SK-N-SH treated with all-trans-retinoic acid at 6 μM for 48 hours (cell line): Measurements from ENCODE around the gene TANC1.

ENCODE experiments used
- ATAC-seq: fragments of 200-7000 bp; cut with Tn5 transposase; 3 replicates; pipeline ENCODE4 v1.9.1; 2020; ENCODE audit warnings: mild to moderate bottlenecking, moderate library complexity
- BACH2 ChIP-seq: fragments of 250-450 bp; sonication (Bioruptor Pico); IDR thresholded peaks from 2 replicates; pipeline ENCODE4 v1.9.0; 2021; ENCODE audit warnings: mild to moderate bottlenecking, borderline replicate concordance
- CSDC2 ChIP-seq: fragments of 250-450 bp; sonication (Bioruptor Pico); IDR thresholded peaks from 2 replicates; pipeline ENCODE4 v1.5.0; 2020; ENCODE audit warnings: mild to moderate bottlenecking, moderate library complexity
- ESRRG ChIP-seq: fragments of 250-450 bp; sonication (Bioruptor Pico); IDR thresholded peaks from 2 replicates; pipeline ENCODE4 v1.6.1; 2021; ENCODE audit warnings: mild to moderate bottlenecking
- GLIS3 ChIP-seq: fragments of 250-450 bp; sonication (Bioruptor Pico); IDR thresholded peaks from 2 replicates; pipeline ENCODE4 v1.5.0; 2020; ENCODE audit warnings: mild to moderate bottlenecking, moderate library complexity
- PPARA ChIP-seq: fragments of 250-450 bp; sonication (Bioruptor Pico); IDR thresholded peaks from 2 replicates; pipeline ENCODE4 v1.5.0; 2020; ENCODE audit warnings: mild to moderate bottlenecking, borderline replicate concordance
- RARB ChIP-seq: fragments of 250-450 bp; sonication (Bioruptor Pico); IDR thresholded peaks from 2 replicates; pipeline ENCODE4 v1.8.0; 2021; ENCODE audit warnings: mild to moderate bottlenecking, moderate library complexity
- SNAI2 ChIP-seq: fragments of 250-450 bp; sonication (Bioruptor Pico); IDR thresholded peaks from 2 replicates; pipeline ENCODE4 v1.5.0; 2020; ENCODE audit warnings: mild to moderate bottlenecking, moderate library complexity
- TCF4 ChIP-seq: fragments of 250-450 bp; sonication (Bioruptor Pico); IDR thresholded peaks from 2 replicates; pipeline ENCODE4 v1.8.0; 2021; ENCODE audit warnings: mild to moderate bottlenecking, moderate library complexity, borderline replicate concordance
- TOX ChIP-seq: fragments of 250-450 bp; sonication (Bioruptor Pico); IDR thresholded peaks from 2 replicates; pipeline ENCODE4 v1.8.0; 2021; ENCODE audit warnings: mild to moderate bottlenecking, moderate library complexity, borderline replicate concordance
- ZC3H10 ChIP-seq: fragments of 250-450 bp; sonication (Bioruptor Pico); IDR thresholded peaks from 2 replicates; pipeline ENCODE4 v1.5.1; 2021; ENCODE audit warnings: mild to moderate bottlenecking, moderate library complexity
- ZFP3 ChIP-seq: fragments of 250-450 bp; sonication (Bioruptor Pico); IDR thresholded peaks from 2 replicates; pipeline ENCODE4 v1.5.0; 2020; ENCODE audit warnings: mild to moderate bottlenecking, moderate library complexity
- ZFP30 ChIP-seq: fragments of 450-650 bp; formaldehyde crosslinking; IDR thresholded peaks from 2 replicates; pipeline ENCODE4 v1.5.0; 2022; ENCODE audit warnings: mild to moderate bottlenecking, moderate library complexity
- ZNF565 ChIP-seq: fragments of 450-650 bp; formaldehyde crosslinking; conservative IDR thresholded peaks from 2 replicates; pipeline ENCODE4 v1.5.0; 2020; ENCODE audit warnings: low read depth, mild to moderate bottlenecking, moderate library complexity
- ZNF70 ChIP-seq: fragments of 450-650 bp; formaldehyde crosslinking; IDR thresholded peaks from 2 replicates; pipeline ENCODE4 v1.5.0; 2020; ENCODE audit warnings: mild to moderate bottlenecking, moderate library complexity
- ZNF8 ChIP-seq: fragments of 450-650 bp; formaldehyde crosslinking; IDR thresholded peaks from 2 replicates; pipeline ENCODE4 v1.5.0; 2020; ENCODE audit warnings: mild to moderate bottlenecking, moderate library complexity
- TF ChIP-seq, protein P1 (sequence below): fragments of 250-450 bp; sonication (Bioruptor Pico); IDR thresholded peaks from 2 replicates; pipeline ENCODE4 v1.5.1; 2021; ENCODE audit warnings: mild to moderate bottlenecking, moderate library complexity
- TF ChIP-seq, protein P2 (sequence below): fragments of 250-450 bp; sonication (Bioruptor Pico); IDR thresholded peaks from 2 replicates; pipeline ENCODE4 v1.8.0; 2021; ENCODE audit warnings: low read depth, mild to moderate bottlenecking, moderate library complexity, borderline replicate concordance
- TF ChIP-seq, protein P3 (sequence below): fragments of 250-450 bp; sonication (Bioruptor Pico); IDR thresholded peaks from 2 replicates; pipeline ENCODE4 v1.5.1; 2020; ENCODE audit warnings: low read depth, mild to moderate bottlenecking, moderate library complexity
- TF ChIP-seq, protein P4 (sequence below): fragments of 250-450 bp; sonication (Bioruptor Pico); IDR thresholded peaks from 2 replicates; pipeline ENCODE4 v1.5.0; 2020; ENCODE audit warnings: mild to moderate bottlenecking, moderate library complexity
- TF ChIP-seq, protein P5 (sequence below): fragments of 250-450 bp; sonication (Bioruptor Pico); IDR thresholded peaks from 2 replicates; pipeline ENCODE4 v1.8.0; 2020; ENCODE audit warnings: mild to moderate bottlenecking, moderate library complexity, borderline replicate concordance

The TANC1 gene

DNA sequence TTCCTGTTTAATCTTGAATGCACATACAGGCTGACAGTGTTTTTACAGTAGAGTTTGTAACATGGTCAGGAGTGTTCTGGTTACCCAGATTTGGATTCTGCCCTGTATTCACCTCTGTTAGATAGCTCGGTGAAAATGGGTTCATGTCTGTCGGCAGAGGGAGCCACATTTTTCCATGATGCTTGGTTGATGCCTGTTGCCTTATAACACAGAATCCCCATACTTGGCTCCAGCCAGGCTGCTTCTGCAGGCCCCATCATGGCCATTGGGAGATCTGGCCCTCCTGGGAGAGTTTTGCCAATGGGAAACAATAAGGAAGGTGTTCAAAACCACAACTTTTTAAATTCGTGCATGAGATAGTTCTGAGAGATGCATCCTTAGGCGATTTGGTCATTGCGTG is 240.0 kb downstream of the TANC1 start (continued):
- TF ChIP-seq, protein P1, sequence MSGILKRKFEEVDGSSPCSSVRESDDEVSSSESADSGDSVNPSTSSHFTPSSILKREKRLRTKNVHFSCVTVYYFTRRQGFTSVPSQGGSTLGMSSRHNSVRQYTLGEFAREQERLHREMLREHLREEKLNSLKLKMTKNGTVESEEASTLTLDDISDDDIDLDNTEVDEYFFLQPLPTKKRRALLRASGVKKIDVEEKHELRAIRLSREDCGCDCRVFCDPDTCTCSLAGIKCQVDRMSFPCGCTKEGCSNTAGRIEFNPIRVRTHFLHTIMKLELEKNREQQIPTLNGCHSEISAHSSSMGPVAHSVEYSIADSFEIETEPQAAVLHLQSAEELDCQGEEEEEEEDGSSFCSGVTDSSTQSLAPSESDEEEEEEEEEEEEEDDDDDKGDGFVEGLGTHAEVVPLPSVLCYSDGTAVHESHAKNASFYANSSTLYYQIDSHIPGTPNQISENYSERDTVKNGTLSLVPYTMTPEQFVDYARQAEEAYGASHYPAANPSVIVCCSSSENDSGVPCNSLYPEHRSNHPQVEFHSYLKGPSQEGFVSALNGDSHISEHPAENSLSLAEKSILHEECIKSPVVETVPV (CRISPR knock-in tag): no peak
- TF ChIP-seq, protein P2, sequence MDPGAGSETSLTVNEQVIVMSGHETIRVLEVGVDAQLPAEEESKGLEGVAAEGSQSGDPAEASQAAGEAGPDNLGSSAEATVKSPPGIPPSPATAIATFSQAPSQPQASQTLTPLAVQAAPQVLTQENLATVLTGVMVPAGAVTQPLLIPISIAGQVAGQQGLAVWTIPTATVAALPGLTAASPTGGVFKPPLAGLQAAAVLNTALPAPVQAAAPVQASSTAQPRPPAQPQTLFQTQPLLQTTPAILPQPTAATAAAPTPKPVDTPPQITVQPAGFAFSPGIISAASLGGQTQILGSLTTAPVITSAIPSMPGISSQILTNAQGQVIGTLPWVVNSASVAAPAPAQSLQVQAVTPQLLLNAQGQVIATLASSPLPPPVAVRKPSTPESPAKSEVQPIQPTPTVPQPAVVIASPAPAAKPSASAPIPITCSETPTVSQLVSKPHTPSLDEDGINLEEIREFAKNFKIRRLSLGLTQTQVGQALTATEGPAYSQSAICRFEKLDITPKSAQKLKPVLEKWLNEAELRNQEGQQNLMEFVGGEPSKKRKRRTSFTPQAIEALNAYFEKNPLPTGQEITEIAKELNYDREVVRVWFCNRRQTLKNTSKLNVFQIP (CRISPR knock-in tag): no peak
- TF ChIP-seq, all 23 proteins: peak for 0

DNA sequence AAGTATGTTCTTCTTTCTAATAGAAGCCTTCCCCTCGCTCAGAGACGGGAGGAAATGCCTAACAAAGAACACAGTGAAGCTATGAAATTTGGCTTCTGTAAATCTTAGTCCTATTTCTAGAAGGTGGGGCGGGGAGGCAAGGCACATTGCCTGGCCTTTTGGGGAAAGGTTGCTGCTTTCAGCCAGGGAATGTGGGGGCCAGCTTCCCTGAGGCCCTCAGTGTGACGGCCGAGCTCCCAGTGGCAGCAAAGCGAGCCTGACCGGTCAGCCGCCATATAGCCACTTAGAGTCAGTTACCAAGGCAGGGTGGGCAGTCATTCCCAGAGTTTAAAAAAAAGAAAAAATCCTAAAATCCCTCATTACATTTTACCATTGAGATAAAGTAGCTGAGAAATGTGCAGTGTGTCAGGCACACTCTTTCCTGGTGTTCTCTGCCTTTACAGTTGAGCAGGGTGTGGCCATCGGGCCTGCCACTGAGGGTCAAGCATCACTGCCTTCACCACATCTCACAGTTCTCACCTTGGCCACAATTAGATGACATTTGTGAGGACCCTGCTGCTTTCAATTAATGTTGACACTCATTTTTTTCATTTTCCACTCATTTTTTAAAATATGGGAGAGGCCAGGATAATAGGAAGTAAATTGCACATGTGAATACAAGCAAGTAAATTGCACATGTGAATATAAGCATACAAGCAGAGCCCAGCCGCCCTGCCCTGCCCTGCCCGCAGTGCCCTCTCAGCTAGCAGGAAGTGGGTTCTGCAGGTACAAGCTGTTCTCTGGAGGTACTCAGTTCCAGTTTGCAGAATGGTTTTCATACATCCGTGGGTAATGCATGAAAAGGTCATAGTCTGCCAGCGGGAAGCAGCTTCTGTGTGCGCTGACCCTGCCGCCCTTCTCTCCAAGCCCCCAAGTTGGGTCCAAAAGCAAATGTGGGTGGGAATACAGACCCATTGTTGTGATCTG is 241.2 kb downstream of the TANC1 start:
- ATAC-seq: no peak
- TF ChIP-seq TCF4 (CRISPR knock-in tag) (no peak), BACH2 (CRISPR knock-in tag) (no peak), ZNF70 (CRISPR knock-in tag) (no peak), ZC3H10 (CRISPR knock-in tag) (no peak)
- TF ChIP-seq, protein P3, sequence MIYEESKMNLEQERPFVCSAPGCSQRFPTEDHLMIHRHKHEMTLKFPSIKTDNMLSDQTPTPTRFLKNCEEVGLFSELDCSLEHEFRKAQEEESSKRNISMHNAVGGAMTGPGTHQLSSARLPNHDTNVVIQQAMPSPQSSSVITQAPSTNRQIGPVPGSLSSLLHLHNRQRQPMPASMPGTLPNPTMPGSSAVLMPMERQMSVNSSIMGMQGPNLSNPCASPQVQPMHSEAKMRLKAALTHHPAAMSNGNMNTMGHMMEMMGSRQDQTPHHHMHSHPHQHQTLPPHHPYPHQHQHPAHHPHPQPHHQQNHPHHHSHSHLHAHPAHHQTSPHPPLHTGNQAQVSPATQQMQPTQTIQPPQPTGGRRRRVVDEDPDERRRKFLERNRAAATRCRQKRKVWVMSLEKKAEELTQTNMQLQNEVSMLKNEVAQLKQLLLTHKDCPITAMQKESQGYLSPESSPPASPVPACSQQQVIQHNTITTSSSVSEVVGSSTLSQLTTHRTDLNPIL (CRISPR knock-in tag): no peak

DNA sequence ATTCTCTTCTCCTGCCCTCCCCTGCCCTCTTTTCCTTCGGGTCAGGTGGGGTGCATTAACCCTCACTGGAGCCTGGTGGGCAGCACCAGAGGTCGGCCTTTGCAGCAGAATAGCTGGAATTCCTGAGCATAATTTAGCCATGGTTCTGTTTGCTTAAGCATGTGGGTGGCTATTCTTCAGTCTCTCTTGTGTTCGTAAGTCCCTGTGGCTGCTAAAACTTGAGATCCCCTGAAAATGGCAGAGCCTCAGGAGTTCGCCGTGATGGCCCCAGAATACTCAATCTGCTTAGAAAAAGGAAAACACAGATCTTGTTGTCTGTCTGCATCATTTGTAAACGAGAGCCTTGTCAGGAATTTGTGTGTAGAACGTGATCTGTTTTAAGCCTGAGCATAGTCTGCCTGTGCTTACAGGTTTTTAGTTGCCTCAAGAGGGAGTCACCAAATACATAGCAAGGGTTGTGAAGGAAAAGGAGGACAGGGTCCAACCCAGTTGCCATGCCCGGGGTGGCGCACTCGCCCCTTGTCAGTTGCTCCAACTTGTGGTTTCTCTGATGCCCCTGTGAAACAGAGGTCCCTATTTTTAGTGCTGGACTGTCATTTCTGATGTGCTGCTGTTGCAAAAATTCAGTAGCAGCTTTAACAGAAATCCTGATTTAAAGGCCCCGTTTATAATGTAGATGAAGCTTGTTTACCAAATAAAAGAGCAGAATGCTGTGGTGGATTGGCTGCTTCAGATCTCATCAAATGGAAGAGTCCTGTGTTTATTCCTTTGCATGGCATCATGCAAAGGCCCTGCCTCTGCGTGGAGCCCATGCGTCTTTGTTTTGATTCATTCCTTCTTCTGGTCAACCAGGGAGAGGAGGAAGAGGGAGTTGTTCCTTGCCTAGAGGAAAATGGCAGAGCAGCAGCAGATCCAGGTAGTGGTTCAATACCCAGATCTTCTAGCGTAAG is 243.3 kb downstream of the TANC1 start:
- no peak for TF ChIP-seq GLIS3
- TF ChIP-seq ZFP3 (CRISPR knock-in tag): no peak
- TF ChIP-seq TCF4 (CRISPR knock-in tag): no peak
- TF ChIP-seq ZNF70 (CRISPR knock-in tag): no peak
- no peak for TF ChIP-seq PPARA (CRISPR knock-in tag)
- no peak for TF ChIP-seq ESRRG (CRISPR knock-in tag)
- no peak for TF ChIP-seq BACH2 (CRISPR knock-in tag)
- TF ChIP-seq, protein P1 (CRISPR knock-in tag): no peak
- TF ChIP-seq ZC3H10 (CRISPR knock-in tag): no peak
- TF ChIP-seq, all 23 proteins: peak for 0

DNA sequence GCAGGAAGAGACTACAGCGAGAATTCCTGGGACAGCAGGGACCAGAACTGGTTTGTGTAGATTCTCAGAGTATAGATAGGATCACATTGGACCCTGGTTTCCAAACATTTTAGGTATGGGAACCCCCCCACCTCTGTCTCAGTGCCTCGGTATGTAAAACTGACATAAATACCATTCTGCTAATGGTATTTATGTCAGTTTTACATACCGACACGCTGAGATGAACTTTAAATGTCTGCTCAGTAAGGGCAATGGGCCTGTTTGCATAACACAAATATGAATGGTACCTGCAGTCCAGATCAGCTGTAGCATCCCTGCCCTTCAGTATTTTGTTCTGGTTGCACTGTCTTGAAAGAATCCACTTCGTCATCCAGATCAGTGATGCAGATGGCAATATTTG is 244.9 kb downstream of the TANC1 start:
- no peak for ATAC-seq
- TF ChIP-seq GLIS3 (no peak), BACH2 (CRISPR knock-in tag) (no peak), TCF4 (CRISPR knock-in tag) (no peak), ZFP3 (CRISPR knock-in tag) (no peak), TOX (CRISPR knock-in tag) (no peak), ZFP30 (CRISPR knock-in tag) (no peak), CSDC2 (CRISPR knock-in tag) (no peak), ZNF8 (CRISPR knock-in tag) (no peak), RARB (no peak), SNAI2 (CRISPR knock-in tag) (no peak), ZNF565 (no peak), PPARA (CRISPR knock-in tag) (no peak)
- TF ChIP-seq, protein P4, sequence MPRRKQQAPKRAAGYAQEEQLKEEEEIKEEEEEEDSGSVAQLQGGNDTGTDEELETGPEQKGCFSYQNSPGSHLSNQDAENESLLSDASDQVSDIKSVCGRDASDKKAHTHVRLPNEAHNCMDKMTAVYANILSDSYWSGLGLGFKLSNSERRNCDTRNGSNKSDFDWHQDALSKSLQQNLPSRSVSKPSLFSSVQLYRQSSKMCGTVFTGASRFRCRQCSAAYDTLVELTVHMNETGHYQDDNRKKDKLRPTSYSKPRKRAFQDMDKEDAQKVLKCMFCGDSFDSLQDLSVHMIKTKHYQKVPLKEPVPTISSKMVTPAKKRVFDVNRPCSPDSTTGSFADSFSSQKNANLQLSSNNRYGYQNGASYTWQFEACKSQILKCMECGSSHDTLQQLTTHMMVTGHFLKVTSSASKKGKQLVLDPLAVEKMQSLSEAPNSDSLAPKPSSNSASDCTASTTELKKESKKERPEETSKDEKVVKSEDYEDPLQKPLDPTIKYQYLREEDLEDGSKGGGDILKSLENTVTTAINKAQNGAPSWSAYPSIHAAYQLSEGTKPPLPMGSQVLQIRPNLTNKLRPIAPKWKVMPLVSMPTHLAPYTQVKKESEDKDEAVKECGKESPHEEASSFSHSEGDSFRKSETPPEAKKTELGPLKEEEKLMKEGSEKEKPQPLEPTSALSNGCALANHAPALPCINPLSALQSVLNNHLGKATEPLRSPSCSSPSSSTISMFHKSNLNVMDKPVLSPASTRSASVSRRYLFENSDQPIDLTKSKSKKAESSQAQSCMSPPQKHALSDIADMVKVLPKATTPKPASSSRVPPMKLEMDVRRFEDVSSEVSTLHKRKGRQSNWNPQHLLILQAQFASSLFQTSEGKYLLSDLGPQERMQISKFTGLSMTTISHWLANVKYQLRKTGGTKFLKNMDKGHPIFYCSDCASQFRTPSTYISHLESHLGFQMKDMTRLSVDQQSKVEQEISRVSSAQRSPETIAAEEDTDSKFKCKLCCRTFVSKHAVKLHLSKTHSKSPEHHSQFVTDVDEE (CRISPR knock-in tag): no peak
- TF ChIP-seq, protein P5, sequence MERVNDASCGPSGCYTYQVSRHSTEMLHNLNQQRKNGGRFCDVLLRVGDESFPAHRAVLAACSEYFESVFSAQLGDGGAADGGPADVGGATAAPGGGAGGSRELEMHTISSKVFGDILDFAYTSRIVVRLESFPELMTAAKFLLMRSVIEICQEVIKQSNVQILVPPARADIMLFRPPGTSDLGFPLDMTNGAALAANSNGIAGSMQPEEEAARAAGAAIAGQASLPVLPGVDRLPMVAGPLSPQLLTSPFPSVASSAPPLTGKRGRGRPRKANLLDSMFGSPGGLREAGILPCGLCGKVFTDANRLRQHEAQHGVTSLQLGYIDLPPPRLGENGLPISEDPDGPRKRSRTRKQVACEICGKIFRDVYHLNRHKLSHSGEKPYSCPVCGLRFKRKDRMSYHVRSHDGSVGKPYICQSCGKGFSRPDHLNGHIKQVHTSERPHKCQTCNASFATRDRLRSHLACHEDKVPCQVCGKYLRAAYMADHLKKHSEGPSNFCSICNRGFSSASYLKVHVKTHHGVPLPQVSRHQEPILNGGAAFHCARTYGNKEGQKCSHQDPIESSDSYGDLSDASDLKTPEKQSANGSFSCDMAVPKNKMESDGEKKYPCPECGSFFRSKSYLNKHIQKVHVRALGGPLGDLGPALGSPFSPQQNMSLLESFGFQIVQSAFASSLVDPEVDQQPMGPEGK (CRISPR knock-in tag): no peak
- TF ChIP-seq, protein P3 (CRISPR knock-in tag): no peak

More for the DNA sequence above, 243.3 kb downstream of the TANC1 start:
- ATAC-seq: no peak
